GM21619 (cell line): Measurements from ENCODE around the gene DDX41.
A peak's percentile ranks its signal among the peaks of the same experiment; 100 is the strongest.

Experiments used
- ATAC-seq: cut with Tn5 transposase; IDR thresholded peaks from one replicate; pipeline ENCODE4 v1.9.1; 2021; ENCODE audit not compliant: unreplicated experiment

The DDX41 gene

GRCh38 chr5:177514541-177514940 lies 2.2 kb downstream of the DDX41 start:
- ATAC-seq: no peak

- ATAC-seq: no peak
Observed at GRCh38 chr5:177513500-177513899, 3.3 kb downstream of the DDX41 start.

GRCh38 chr5:177512736-177513380 lies 3.9 kb downstream of the DDX41 start:
- ATAC-seq: no peak

GRCh38 chr5:177511796-177512675 lies 4.7 kb downstream of the DDX41 start:
- no peak for ATAC-seq

GRCh38 chr5:177511181-177511580 lies 5.6 kb downstream of the DDX41 start:
- no peak for ATAC-seq

GRCh38 chr5:177510567-177511053 lies 6.2 kb downstream of the DDX41 start:
- peak; percentile 40 for ATAC-seq

- peak; percentile 32 for ATAC-seq
Observed at GRCh38 chr5:177509991-177510566, 6.7 kb downstream of the DDX41 start.

- ATAC-seq: peak; percentile 21
Observed at GRCh38 chr5:177509381-177509951, 7.3 kb downstream of the DDX41 start, which contains the start of gene DOK3. Gene DOK3, minus strand, starts transcription at chr5:177509826. Its CDS starts 286 bp downstream, at chr5:177509540.

GRCh38 chr5:177508837-177509236 lies 7.9 kb downstream of the DDX41 start:
- ATAC-seq: peak; percentile 32

- no peak for ATAC-seq
Observed at GRCh38 chr5:177508221-177508611, 8.5 kb downstream of the DDX41 start.

- no peak for ATAC-seq
Observed at GRCh38 chr5:177507596-177508220, 9.1 kb downstream of the DDX41 start.

- ATAC-seq: no peak
Observed at GRCh38 chr5:177507165-177507564, 9.6 kb downstream of the DDX41 start.

GRCh38 chr5:177505075-177505474 lies 11.7 kb downstream of the DDX41 start:
- ATAC-seq: no peak

- ATAC-seq: no peak
Observed at GRCh38 chr5:177504086-177505056, 12.4 kb downstream of the DDX41 start.

- ATAC-seq: no peak
Observed at GRCh38 chr5:177503351-177504085, 13.2 kb downstream of the DDX41 start.

- ATAC-seq: no peak
Observed at GRCh38 chr5:177502886-177503285, 13.9 kb downstream of the DDX41 start.

- no peak for ATAC-seq
Observed at GRCh38 chr5:177501874-177502678, 14.7 kb downstream of the DDX41 start.
